ENCODE data around the gene RYR1.

GRCh38 chr19:38475176-38475575, 41.7 kb downstream of the RYR1 start:
- no peak for TF ChIP-seq CTCF (IDR thresholded peaks at IDR 0.05)
- TF ChIP-seq EZH2 (IDR thresholded peaks at IDR 0.05; ENCODE audit: borderline replicate concordance, insufficient read depth, low read depth, low read length, poor library complexity, severe bottlenecking) = no peak

All from B cell (primary cell).